ENCODE data around the gene CDY2A.
"Not testable (repeated sequence)": the region's sequence is repeated elsewhere in the genome, so short reads cannot be mapped to it uniquely, and the experiment has no call there.

DNA sequence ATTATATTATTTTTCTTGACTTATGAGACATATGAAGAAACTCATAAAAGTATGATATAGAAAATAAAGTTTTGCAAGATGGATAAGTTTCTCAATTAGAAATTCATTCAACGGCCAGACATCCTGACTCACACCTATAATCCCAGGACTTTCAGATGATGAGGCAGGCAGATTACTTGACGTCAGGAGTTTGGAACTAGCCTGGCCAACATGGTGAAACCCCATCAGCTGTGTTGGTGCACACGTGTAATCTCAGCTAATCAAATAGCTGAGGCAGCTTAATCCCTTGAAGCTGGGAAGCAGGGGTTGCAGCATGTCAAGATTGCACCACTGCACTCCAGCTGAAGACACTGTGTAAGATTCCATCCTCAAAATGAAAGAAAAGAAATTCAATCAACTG is 28.0 kb upstream of the CDY2A start:
- TF ChIP-seq ETV6 (conservative IDR thresholded peaks at IDR 0.05 in 1 of 2, IDR thresholded peaks at IDR 0.05 in 1 of 2; ENCODE audit: borderline replicate concordance in 1 of 2, low read depth in 1 of 2); BCL11A (IDR thresholded peaks at IDR 0.05; ENCODE audit: low read depth, low read length); NFIC (IDR thresholded peaks at IDR 0.05; ENCODE audit: low read depth, low read length); RAD21 (IDR thresholded peaks at IDR 0.05; ENCODE audit: insufficient read depth, low read depth, low read length); CBFB (IDR thresholded peaks at IDR 0.05; ENCODE audit: low read depth); SREBF2 (IDR thresholded peaks at IDR 0.05; ENCODE audit: low read length); CHD4 (IDR thresholded peaks at IDR 0.05); RBBP5 (conservative IDR thresholded peaks at IDR 0.05); MYC (IDR thresholded peaks at IDR 0.05; ENCODE audit: insufficient read depth, insufficient read length, insufficient replicate concordance, low read length, severe bottlenecking); ZNF622 (IDR thresholded peaks at IDR 0.05): not testable (repeated sequence)
- TF ChIP-seq, protein P1, sequence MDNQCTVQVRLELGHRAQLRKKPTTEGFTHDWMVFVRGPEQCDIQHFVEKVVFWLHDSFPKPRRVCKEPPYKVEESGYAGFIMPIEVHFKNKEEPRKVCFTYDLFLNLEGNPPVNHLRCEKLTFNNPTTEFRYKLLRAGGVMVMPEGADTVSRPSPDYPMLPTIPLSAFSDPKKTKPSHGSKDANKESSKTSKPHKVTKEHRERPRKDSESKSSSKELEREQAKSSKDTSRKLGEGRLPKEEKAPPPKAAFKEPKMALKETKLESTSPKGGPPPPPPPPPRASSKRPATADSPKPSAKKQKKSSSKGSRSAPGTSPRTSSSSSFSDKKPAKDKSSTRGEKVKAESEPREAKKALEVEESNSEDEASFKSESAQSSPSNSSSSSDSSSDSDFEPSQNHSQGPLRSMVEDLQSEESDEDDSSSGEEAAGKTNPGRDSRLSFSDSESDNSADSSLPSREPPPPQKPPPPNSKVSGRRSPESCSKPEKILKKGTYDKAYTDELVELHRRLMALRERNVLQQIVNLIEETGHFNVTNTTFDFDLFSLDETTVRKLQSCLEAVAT (IDR thresholded peaks at IDR 0.05), result not testable (repeated sequence)
- TF ChIP-seq, protein P2, sequence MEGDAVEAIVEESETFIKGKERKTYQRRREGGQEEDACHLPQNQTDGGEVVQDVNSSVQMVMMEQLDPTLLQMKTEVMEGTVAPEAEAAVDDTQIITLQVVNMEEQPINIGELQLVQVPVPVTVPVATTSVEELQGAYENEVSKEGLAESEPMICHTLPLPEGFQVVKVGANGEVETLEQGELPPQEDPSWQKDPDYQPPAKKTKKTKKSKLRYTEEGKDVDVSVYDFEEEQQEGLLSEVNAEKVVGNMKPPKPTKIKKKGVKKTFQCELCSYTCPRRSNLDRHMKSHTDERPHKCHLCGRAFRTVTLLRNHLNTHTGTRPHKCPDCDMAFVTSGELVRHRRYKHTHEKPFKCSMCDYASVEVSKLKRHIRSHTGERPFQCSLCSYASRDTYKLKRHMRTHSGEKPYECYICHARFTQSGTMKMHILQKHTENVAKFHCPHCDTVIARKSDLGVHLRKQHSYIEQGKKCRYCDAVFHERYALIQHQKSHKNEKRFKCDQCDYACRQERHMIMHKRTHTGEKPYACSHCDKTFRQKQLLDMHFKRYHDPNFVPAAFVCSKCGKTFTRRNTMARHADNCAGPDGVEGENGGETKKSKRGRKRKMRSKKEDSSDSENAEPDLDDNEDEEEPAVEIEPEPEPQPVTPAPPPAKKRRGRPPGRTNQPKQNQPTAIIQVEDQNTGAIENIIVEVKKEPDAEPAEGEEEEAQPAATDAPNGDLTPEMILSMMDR (IDR thresholded peaks at IDR 0.05 in 2 of 3, conservative IDR thresholded peaks at IDR 0.05 in 1 of 3; ENCODE audit: control insufficient read depth in 2 of 3, extremely low read depth in 1 of 3, insufficient read depth in 1 of 3, low read depth in 3 of 3, low read length in 3 of 3), result not testable (repeated sequence)
